ENCODE results near the gene SLC13A1.

- no peak for TF ChIP-seq CTCF (IDR thresholded peaks at IDR 0.05 in 2 of 3, conservative IDR thresholded peaks at IDR 0.05 in 1 of 3; ENCODE audit: control insufficient read depth in 2 of 3, extremely low read depth in 1 of 3, insufficient read depth in 1 of 3, low read depth in 3 of 3, low read length in 3 of 3)
- no peak for TF ChIP-seq USF2 (IDR thresholded peaks at IDR 0.05; ENCODE audit: borderline replicate concordance, low read depth, low read length)
- no peak for TF ChIP-seq ASH2L (IDR thresholded peaks at IDR 0.05; ENCODE audit: borderline replicate concordance, low read depth)
- no peak for TF ChIP-seq FOXM1 (IDR thresholded peaks at IDR 0.05; ENCODE audit: low read depth, low read length)
- TF ChIP-seq SMAD1 (IDR thresholded peaks at IDR 0.05; ENCODE audit: low read depth, partially characterized antibody) = no peak
- TF ChIP-seq, protein P1, sequence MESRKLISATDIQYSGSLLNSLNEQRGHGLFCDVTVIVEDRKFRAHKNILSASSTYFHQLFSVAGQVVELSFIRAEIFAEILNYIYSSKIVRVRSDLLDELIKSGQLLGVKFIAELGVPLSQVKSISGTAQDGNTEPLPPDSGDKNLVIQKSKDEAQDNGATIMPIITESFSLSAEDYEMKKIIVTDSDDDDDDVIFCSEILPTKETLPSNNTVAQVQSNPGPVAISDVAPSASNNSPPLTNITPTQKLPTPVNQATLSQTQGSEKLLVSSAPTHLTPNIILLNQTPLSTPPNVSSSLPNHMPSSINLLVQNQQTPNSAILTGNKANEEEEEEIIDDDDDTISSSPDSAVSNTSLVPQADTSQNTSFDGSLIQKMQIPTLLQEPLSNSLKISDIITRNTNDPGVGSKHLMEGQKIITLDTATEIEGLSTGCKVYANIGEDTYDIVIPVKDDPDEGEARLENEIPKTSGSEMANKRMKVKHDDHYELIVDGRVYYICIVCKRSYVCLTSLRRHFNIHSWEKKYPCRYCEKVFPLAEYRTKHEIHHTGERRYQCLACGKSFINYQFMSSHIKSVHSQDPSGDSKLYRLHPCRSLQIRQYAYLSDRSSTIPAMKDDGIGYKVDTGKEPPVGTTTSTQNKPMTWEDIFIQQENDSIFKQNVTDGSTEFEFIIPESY (IDR thresholded peaks at IDR 0.05) = no peak
- TF ChIP-seq POLR2A (IDR thresholded peaks at IDR 0.05; ENCODE audit: low read depth, low read length) = no peak
- TF ChIP-seq RFX5 (IDR thresholded peaks at IDR 0.05; ENCODE audit: low read depth, low read length) = no peak
- TF ChIP-seq HDAC2 (IDR thresholded peaks at IDR 0.05) = no peak
- no peak for TF ChIP-seq E4F1 (IDR thresholded peaks at IDR 0.05; ENCODE audit: borderline replicate concordance, partially characterized antibody)
- no peak for TF ChIP-seq NR2F1 (conservative IDR thresholded peaks at IDR 0.05)
- no peak for TF ChIP-seq EZH2 (IDR thresholded peaks at IDR 0.05; ENCODE audit: borderline replicate concordance, control insufficient read depth, low read depth, low read length)
- TF ChIP-seq, protein P2, sequence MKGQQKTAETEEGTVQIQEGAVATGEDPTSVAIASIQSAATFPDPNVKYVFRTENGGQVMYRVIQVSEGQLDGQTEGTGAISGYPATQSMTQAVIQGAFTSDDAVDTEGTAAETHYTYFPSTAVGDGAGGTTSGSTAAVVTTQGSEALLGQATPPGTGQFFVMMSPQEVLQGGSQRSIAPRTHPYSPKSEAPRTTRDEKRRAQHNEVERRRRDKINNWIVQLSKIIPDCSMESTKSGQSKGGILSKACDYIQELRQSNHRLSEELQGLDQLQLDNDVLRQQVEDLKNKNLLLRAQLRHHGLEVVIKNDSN (IDR thresholded peaks at IDR 0.05; ENCODE audit: borderline replicate concordance, extremely low read length, insufficient read depth, low read depth, low read length) = no peak
Measured at GRCh38 chr7:123170333-123171246, 29.2 kb downstream of the SLC13A1 start.

All from GM12878 (cell line).